ENCODE measurements around the gene COA6.

COA6 gene

DNA sequence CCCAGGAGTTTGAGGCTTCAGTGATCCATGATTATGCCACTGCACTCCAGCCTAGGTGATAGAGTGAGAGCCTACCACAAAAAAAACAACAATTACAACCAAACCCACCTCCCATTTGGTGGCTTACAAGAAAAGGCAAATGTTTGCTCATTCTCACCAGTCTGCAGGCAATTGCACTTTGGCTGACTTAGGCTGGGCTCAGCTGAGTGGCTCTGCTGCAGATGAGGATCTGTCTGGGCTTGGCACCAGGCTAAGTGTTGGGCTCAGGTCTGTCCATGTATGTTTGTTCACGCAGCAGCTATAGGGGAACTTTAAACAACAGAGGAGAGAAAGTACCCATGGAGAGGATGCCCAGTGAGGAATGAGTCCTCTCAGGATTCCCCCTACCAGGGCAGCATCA, 28.0 kb upstream of the COA6 start:
- no peak for TF ChIP-seq TCF12 (IDR thresholded peaks at IDR 0.05; ENCODE audit: low read depth)
- no peak for TF ChIP-seq CEBPB (IDR thresholded peaks at IDR 0.05)
- TF ChIP-seq TAF1 (IDR thresholded peaks at IDR 0.05; ENCODE audit: low read depth) = no peak
- TF ChIP-seq, protein P1, sequence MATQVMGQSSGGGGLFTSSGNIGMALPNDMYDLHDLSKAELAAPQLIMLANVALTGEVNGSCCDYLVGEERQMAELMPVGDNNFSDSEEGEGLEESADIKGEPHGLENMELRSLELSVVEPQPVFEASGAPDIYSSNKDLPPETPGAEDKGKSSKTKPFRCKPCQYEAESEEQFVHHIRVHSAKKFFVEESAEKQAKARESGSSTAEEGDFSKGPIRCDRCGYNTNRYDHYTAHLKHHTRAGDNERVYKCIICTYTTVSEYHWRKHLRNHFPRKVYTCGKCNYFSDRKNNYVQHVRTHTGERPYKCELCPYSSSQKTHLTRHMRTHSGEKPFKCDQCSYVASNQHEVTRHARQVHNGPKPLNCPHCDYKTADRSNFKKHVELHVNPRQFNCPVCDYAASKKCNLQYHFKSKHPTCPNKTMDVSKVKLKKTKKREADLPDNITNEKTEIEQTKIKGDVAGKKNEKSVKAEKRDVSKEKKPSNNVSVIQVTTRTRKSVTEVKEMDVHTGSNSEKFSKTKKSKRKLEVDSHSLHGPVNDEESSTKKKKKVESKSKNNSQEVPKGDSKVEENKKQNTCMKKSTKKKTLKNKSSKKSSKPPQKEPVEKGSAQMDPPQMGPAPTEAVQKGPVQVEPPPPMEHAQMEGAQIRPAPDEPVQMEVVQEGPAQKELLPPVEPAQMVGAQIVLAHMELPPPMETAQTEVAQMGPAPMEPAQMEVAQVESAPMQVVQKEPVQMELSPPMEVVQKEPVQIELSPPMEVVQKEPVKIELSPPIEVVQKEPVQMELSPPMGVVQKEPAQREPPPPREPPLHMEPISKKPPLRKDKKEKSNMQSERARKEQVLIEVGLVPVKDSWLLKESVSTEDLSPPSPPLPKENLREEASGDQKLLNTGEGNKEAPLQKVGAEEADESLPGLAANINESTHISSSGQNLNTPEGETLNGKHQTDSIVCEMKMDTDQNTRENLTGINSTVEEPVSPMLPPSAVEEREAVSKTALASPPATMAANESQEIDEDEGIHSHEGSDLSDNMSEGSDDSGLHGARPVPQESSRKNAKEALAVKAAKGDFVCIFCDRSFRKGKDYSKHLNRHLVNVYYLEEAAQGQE (IDR thresholded peaks at IDR 0.05; ENCODE audit: low read depth) = no peak
- no peak for TF ChIP-seq RAD21 (IDR thresholded peaks at IDR 0.05; ENCODE audit: low read depth)
- no peak for TF ChIP-seq YY1 (IDR thresholded peaks at IDR 0.05; ENCODE audit: low read depth)
- TF ChIP-seq, protein P2, sequence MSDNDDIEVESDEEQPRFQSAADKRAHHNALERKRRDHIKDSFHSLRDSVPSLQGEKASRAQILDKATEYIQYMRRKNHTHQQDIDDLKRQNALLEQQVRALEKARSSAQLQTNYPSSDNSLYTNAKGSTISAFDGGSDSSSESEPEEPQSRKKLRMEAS (IDR thresholded peaks at IDR 0.05) = no peak
- no peak for TF ChIP-seq EP300 (IDR thresholded peaks at IDR 0.05; ENCODE audit: borderline replicate concordance)

DNA sequence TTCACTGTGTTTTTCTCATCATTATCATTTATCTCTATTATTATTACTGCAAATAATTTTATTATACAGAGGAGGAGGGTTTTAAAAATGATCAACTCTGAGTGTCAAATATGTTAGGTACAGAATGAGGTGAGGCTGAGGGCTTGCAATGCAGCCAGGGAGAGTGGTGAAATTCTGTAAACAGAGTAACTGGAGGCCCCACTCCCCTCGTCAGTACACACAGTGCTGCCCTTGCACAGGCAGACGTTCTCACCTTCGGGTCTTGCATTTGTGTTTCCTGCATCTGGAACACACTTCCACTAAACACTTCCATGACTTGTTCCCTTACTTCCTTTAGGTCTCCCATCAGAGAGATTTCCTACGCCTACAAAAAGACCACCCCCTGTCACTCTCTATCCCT, 24.3 kb upstream of the COA6 start:
- TF ChIP-seq, protein P2 (IDR thresholded peaks at IDR 0.05) = no peak
- TF ChIP-seq TCF12 (IDR thresholded peaks at IDR 0.05; ENCODE audit: low read depth) (no peak), TEAD4 (IDR thresholded peaks at IDR 0.05) (no peak)

DNA sequence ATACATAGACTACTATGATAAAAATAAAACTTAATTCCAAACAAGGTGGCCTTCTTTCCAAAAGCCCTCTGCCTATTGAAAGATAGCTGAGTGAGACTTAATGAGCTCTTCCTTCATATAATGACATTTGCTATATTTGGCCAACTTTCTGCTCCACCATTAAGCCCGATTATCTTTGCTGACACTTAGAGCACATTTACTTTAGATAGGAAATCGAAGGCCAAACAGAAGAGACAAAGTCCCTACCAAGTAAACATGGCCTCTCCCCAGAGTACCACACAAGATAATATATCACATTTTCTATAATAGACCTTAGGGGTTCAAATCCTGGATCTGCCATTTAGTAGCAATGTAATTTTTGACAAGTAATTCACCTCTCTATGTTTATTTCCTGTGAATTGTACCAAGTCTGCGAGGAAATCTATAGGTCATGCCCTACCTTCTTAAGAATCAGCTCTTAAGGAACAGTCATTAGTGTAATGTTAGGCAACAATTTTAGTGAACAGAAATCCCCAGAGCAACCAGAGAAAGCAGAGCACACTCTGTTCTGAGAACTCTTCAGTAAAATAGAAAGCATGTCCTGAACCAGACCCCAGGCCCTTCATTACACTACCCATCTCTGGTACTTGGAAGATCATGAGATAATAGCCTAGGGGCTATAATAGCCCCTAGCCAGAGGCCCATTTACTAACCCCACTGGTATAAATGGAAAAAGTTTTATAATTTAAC, 17.3 kb upstream of the COA6 start:
- TF ChIP-seq EGR1 (IDR thresholded peaks at IDR 0.05) = no peak
- TF ChIP-seq, protein P2 (IDR thresholded peaks at IDR 0.05) = no peak
- no peak for TF ChIP-seq FOXM1 (IDR thresholded peaks at IDR 0.05; ENCODE audit: borderline replicate concordance, low read depth)
- TF ChIP-seq TAF1 (IDR thresholded peaks at IDR 0.05; ENCODE audit: low read depth) = no peak
- TF ChIP-seq YY1 (IDR thresholded peaks at IDR 0.05; ENCODE audit: low read depth) = no peak
- TF ChIP-seq ZBTB7A (IDR thresholded peaks at IDR 0.05; ENCODE audit: low read depth) = no peak
- no peak for TF ChIP-seq CEBPB (IDR thresholded peaks at IDR 0.05)
- TF ChIP-seq, protein P1 (IDR thresholded peaks at IDR 0.05; ENCODE audit: low read depth) = no peak
- no peak for TF ChIP-seq CREB1 (IDR thresholded peaks at IDR 0.05; ENCODE audit: low read depth)
- no peak for TF ChIP-seq NFIC (IDR thresholded peaks at IDR 0.05)
- TF ChIP-seq, protein P3, sequence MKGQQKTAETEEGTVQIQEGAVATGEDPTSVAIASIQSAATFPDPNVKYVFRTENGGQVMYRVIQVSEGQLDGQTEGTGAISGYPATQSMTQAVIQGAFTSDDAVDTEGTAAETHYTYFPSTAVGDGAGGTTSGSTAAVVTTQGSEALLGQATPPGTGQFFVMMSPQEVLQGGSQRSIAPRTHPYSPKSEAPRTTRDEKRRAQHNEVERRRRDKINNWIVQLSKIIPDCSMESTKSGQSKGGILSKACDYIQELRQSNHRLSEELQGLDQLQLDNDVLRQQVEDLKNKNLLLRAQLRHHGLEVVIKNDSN (IDR thresholded peaks at IDR 0.05) = no peak
- no peak for TF ChIP-seq EP300 (IDR thresholded peaks at IDR 0.05; ENCODE audit: borderline replicate concordance)
- TF ChIP-seq TCF12 (IDR thresholded peaks at IDR 0.05; ENCODE audit: low read depth) = no peak
- TF ChIP-seq RAD21 (IDR thresholded peaks at IDR 0.05; ENCODE audit: low read depth) = no peak
- no peak for TF ChIP-seq TEAD4 (IDR thresholded peaks at IDR 0.05)

DNA sequence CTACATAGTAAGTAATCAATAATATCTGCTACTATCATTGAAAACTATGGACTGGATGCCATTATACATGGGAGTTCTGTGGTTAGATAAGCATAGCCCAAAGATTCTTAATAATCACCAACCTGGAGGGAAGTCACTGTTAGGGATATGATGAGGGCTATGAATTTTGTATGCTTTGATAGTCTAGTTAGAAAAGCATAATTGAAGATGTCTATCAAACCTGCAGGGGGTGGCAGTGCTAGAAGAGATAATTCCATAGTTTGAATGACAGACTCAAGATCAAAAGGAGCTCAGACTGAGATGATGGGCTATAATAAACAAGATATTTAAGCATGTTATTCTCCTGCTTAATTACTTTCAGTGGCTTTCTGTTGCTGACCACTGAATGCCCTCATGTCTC, 15.4 kb upstream of the COA6 start:
- TF ChIP-seq, protein P3 (IDR thresholded peaks at IDR 0.05) = no peak
- TF ChIP-seq YY1 (IDR thresholded peaks at IDR 0.05; ENCODE audit: low read depth) (no peak), TAF1 (IDR thresholded peaks at IDR 0.05; ENCODE audit: low read depth) (no peak), CEBPB (IDR thresholded peaks at IDR 0.05) (no peak), TCF12 (IDR thresholded peaks at IDR 0.05; ENCODE audit: low read depth) (no peak), CREB1 (IDR thresholded peaks at IDR 0.05; ENCODE audit: low read depth) (no peak), FOXM1 (IDR thresholded peaks at IDR 0.05; ENCODE audit: borderline replicate concordance, low read depth) (no peak), NFIC (IDR thresholded peaks at IDR 0.05) (no peak), EGR1 (IDR thresholded peaks at IDR 0.05) (no peak), ZBTB7A (IDR thresholded peaks at IDR 0.05; ENCODE audit: low read depth) (no peak), RAD21 (IDR thresholded peaks at IDR 0.05; ENCODE audit: low read depth) (no peak), EP300 (IDR thresholded peaks at IDR 0.05; ENCODE audit: borderline replicate concordance) (no peak), TEAD4 (IDR thresholded peaks at IDR 0.05) (no peak)
- TF ChIP-seq, protein P2 (IDR thresholded peaks at IDR 0.05) = no peak
- TF ChIP-seq, protein P1 (IDR thresholded peaks at IDR 0.05; ENCODE audit: low read depth) = no peak
